GM21825 (cell line): ENCODE results near the gene GPR141.

Experiments used
- ATAC-seq: cut with Tn5 transposase; IDR thresholded peaks from one replicate; pipeline ENCODE4 v1.9.1; 2021; ENCODE audit warnings: mild to moderate bottlenecking, moderate library complexity; ENCODE audit not compliant: unreplicated experiment

The GPR141 gene, protein sequence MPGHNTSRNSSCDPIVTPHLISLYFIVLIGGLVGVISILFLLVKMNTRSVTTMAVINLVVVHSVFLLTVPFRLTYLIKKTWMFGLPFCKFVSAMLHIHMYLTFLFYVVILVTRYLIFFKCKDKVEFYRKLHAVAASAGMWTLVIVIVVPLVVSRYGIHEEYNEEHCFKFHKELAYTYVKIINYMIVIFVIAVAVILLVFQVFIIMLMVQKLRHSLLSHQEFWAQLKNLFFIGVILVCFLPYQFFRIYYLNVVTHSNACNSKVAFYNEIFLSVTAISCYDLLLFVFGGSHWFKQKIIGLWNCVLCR

GRCh38 chr7:37683246-37684120 is at the start of gene GPR141:
GPR141 (plus strand) TSS chr7:37683766; CDS start chr7:37740394, 56,628 bp downstream.
- peak; percentile 92 for ATAC-seq

GRCh38 chr7:37635346-37635745 is 48.2 kb upstream of the GPR141 start:
- no peak for ATAC-seq

DNA sequence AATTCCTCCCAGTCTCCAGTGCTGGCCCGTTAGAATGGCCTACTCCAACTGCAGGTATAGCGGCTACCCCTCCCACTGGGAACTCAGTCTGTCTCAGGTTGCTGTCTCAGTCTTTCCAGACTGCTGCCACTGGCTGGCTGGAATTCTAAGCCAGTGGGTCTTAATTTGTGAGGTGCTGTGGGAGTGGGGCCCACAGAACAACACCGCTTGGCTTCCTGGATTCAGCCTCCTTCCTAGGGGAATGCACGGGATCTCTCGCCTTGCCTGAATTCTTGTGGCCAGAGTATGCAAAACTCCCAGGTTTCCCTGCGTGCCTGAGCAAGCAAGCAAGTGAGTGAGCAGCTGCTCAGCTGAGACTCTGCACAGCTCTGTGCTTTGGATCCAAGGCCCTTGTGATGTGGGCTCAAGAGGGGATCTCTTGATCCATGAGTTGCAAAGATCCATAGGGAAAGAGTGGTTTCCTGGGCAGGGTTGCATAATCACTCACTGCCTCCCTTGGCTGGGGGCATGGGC is 41.5 kb upstream of the GPR141 start:
- no peak for ATAC-seq

GRCh38 chr7:37643876-37644275 is 39.7 kb upstream of the GPR141 start:
- no peak for ATAC-seq

- no peak for ATAC-seq
Observed at GRCh38 chr7:37645282-37646050, 38.1 kb upstream of the GPR141 start.

GRCh38 chr7:37656913-37657530 is 26.5 kb upstream of the GPR141 start:
- ATAC-seq = peak; percentile 97

DNA sequence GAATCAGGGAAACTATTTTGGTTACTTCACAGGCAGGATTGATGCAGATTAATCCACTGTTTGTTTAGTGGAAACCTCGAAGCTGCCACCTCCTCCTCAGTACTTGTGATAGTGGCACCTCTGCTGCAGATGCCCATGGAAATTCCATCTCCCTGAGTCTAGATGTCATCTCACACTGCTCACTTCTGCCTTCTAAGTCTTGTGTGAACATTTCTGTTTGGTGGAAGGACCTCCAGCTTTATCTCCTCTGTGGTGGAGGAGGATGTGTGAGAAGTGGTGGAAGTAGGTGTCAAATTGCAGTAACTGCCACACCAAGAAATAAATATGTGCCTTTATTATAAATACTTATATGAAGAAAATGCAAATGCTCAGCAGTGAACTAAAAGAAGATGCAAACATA is 25.8 kb upstream of the GPR141 start:
- ATAC-seq = no peak

DNA sequence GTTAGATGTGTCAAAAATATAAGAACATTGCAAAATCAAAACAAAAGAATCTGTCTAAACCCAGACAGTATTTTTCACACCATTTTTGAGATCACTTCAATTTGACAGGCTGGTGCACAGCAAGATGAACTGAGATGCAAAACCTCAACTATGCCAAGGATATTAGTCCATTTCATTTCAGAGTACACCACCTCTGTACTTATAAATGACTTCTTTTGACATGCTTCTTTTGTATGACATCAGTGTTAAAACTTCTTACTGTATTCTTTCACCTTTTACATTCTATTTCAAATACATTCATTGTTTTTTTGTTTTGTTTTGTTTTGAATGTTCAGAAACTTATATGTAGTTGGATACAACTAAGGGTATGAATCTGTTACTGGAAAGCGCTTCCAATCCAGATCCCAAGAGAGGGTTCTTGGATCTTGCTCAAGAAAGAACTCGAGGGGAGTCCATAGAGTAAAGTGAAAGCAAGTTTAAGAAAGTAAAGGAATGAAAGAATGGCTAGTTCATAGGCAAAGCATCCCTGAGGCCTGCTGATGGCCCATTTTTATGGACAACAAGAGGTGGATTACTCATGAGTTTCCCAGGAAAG is 23.5 kb upstream of the GPR141 start:
- ATAC-seq = no peak

- no peak for ATAC-seq
Observed at GRCh38 chr7:37660614-37661013, 23.0 kb upstream of the GPR141 start.

DNA sequence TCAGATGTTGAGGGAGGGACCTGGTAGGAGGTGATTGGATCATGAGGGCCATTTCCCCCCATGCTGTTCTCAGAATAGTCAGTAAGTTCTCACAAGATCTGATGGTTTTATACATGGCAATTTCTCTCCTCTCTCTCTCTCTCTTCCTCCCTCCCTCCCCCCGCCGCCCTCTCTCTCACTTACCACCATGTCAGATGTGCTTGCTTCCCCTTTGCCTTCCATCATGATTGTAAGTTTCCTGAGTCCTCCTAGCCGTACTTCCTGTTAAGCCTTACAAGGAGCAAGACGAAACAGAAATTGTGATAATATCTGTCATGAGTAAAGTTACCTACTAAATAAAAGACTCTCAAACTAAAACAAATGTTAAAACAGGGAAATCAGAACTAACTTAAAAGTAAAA is 19.9 kb upstream of the GPR141 start:
- ATAC-seq = no peak

DNA sequence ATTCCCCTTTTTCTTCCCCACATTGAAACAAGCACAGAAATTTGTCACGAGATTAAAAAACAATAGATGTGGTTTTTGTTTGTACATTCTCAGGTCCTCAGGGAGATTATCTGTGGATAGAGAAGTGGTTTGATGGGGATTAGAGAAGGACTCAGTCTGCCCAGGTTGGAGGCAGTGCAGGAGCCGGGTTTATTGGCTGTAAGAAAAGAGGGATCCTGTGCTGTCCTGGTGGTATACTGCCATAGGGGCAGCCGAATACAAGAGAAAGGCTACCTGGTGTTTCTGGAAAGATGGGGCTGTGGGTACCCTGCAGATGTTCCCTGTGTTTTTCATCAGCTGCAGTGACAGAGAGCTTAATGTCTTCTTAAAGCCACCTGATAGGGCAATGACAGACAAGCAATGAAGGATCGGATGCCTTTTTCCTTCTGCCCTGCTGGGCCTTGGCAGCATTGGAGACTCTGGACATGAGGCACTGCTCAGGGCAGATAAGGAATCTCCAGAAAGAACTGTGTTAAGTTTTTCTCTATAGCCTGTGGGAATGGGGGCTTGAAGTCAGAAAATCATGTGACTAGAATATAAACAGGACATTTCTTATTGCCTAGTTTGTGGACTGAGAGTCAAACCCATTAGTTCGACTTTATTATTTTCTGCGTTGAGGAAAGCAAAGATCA is 18.1 kb upstream of the GPR141 start:
- ATAC-seq = no peak

DNA sequence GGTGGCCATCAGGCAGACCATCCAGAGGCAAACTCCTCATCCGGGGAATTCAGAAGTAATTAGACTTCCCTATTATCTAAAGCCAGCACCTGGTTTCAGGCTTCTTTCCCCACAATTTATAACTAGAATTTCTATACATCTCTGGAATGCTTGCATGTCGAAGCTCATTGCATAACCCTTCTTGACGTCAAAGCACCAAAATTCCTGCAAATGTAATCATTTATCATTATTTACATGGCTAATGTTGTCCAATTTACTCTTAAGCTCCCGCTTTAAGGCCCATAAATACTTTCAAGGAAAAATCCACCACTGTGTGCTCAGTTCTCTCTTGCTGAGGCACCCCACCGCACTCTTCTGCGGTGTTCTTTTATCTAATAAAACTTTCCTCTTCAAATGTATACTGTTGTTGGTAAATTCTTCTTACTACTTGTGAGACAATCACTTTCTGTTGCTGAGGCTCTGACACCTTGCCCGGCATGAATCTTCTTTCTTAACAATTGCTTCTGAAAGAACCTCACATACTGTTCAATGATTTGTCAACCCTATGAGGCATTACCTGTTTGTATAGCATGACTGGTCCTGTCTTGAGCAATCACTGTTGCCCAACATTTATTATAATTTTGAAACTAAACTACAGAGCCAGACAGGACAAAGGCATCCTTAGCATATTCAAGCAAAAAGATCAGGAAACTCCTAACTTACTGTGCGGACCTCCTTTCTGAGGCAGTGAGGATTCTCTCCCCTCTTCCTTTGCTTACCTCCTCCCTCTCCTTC is 17.4 kb upstream of the GPR141 start:
- no peak for ATAC-seq

GRCh38 chr7:37669818-37670217 is 13.7 kb upstream of the GPR141 start:
- ATAC-seq = no peak

DNA sequence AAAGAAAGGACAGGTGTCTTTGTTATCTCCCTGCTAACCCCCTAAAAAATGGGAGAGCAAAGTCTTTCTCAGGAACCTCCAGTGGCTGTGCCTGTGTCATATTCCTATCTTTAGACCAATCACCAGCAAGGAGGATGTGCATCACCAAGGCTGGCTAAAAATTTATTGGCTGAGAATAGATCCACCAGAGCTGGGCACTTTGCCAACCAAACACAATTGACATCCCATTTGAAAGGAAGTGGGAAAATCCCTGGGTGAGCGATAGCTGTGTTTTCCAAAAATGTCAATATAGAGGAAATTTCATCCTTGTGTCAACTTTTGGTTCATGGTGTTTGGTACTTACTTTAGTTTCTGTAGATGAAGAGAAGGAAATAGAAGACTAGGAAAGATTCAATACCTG is 13.1 kb upstream of the GPR141 start:
- ATAC-seq = no peak

DNA sequence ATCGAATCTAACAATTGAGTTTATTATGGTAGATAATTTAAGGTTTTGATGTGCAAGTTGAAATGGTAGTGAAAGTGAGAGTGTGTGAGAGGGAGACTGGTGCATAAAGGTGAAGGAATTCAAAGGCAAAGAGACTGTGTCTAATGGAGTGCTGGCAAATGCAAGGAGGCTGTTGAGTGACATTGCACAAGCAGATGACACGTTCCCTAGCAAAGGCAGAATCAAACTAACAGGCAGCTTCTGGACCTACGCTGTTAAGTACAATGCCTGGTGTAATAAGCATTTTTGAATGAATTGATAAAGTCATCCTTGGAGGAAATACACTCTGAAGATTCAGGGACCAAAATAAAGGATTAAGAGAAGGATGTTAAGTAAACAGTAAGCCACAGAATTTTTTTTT is 11.7 kb upstream of the GPR141 start:
- no peak for ATAC-seq

GRCh38 chr7:37672926-37673325 is 10.6 kb upstream of the GPR141 start:
- no peak for ATAC-seq

- no peak for ATAC-seq
Observed at GRCh38 chr7:37673523-37673922, 10.0 kb upstream of the GPR141 start.

DNA sequence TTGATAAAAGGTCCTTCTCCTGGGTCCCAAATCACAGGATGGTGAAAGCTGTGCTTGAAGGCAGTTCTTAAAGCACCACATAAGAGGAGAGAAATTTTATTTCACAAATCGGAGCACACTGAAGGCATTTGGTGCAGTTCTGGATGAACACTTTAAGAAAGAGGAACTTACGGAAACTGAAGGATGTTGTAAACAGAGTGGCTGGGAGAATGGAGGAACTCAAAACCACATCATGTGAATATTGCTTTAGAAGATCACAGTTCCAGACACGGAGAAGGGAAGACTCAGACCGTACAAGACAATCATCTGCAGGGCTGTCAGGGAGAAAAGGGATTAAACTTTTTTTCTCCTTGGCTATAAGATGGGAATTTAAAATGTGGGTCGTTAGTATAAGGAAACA is 9.0 kb upstream of the GPR141 start:
- ATAC-seq = no peak

DNA sequence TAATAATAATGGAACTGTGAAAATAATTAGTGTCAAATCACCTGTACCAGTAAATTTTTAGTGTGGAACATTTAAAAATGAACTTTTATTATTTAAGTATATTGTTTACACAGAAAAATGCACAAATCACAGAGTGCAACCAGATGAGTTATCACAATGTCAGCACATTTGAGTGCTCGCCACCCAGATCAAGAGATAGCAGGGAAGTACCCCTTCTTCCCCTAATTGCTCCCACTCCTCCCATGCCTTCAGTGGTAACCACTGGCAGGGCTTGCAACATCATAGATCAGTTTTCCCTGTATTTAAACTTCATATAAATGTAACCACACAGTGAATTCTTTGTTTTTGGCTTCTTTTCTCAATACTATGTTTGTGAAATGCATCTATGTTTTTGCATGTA is 7.8 kb upstream of the GPR141 start:
- ATAC-seq = no peak
